ENCODE data around the gene NECTIN2.
"Not testable (repeated sequence)": the region's sequence is repeated elsewhere in the genome, so short reads cannot be mapped to it uniquely, and the experiment has no call there.

The NECTIN2 gene

DNA sequence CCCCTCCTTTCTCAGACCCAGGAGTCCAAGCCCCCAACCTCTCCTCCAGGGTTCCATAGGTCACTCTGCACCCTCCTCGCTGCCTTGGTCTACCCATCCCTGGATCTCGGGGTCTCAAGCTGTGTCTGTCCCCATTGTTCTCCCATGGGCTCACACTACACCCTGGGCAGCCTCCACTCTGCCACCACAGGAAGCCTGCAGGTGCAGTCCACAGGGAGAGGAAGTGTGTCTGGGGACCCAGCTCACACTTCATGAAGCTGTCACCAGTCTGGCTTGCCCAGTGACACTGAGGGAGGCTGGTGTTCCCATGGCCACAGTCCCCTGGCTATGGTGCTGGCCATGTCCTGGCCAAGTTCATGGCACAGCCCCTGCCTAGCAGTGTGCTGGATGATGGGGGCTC lies 5.3 kb downstream of the NECTIN2 start:
- H3K27ac ChIP-seq = no peak overlapping the region
- no peaks in the 10 kb centered on the region for H3K9me3 ChIP-seq (ENCODE audit: low read depth, low read length)
- no peaks in the 10 kb centered on the region for H3K36me3 ChIP-seq (ENCODE audit: insufficient read depth, low read length)
- no peak for DNase-seq (ENCODE audit: low read depth, low spot score)
- TF ChIP-seq POLR2AphosphoS5 (IDR thresholded peaks at IDR 0.05; ENCODE audit: borderline replicate concordance, low read depth, low read length) = no peak
- no peak overlapping the region for H3K4me3 ChIP-seq
- no peak overlapping the region for H3K9ac ChIP-seq (ENCODE audit: insufficient read length)

GRCh38 chr19:44855606-44856005 lies 9.5 kb downstream of the NECTIN2 start:
- Histone ChIP-seq H3K9ac (ENCODE audit: insufficient read length) (no peak overlapping the region), H3K4me3 (no peak overlapping the region)
- DNase-seq (ENCODE audit: low read depth, low spot score) = no peak

DNA sequence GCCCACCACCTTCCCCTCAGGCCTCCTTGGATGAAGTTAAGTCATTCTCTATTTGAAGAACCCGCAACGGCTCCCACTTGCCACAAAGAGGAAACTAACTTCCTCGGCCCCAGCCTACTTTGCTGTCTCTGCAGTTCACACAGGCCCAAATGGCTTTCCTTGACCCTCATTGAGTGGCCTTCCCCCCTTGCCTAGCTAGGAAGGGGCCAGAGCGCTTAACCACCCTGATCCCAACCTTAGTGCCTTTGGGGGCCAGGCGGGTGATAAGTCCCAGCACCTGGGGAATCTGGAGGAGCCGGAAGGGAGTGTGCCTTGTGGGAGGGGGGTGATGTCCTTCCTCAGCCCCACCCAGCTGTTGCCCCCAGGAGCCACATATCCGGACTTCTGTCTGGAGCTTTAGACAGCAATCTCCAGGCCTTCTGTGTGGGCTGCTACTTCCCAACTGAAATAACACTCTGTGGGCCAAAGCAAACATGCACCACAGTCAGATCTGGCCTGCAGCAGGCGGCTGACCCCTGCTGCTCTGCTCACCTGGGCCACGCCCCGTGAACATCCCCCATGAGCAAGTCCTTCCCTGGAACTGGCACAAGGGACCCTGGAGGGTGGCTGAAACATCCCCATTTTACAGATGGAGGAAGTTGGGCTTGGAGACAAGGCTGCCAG lies 10.5 kb downstream of the NECTIN2 start:
- no peak overlapping the region for H3K4me3 ChIP-seq

More at GRCh38 chr19:44855606-44856005, 9.5 kb downstream of the NECTIN2 start:
- Histone ChIP-seq H3K36me3 (ENCODE audit: insufficient read depth, low read length) (no peaks in the 10 kb centered on the region; the same call in 1 of the 2 replicates), H3K27ac (no peak overlapping the region), H3K9me3 (ENCODE audit: low read depth, low read length) (no peaks in the 10 kb centered on the region)
- TF ChIP-seq POLR2AphosphoS5 (IDR thresholded peaks at IDR 0.05; ENCODE audit: borderline replicate concordance, low read depth, low read length) (no peak), EZH2 (IDR thresholded peaks at IDR 0.05) (no peak), FOXP2 (optimal IDR thresholded peaks at IDR 0.05; ENCODE audit: control extremely low read depth, extremely low read length, insufficient read depth) (no peak)

DNA sequence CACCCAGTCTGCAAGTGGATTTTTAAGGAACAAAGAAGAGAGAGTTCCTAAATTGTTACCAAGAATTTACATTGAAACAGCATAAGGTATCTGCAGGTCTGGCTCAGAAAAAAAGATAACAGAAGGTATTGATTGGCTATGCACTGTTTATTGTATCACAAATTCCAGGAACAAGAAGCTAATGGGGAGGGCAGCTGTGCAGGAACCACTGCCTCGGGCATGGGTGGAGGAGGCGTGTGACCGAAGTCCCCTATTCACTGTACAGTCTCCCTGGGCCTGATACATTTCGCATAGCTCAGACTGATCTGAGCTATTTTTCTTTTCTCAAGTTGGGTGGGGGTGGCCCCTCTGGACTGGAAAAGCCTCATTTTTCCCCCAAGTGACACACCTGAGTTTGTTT lies 11.7 kb downstream of the NECTIN2 start:
- no peak overlapping the region for H3K4me3 ChIP-seq
- H3K9ac ChIP-seq (ENCODE audit: insufficient read length) = no peak overlapping the region
- TF ChIP-seq POLR2AphosphoS5 (IDR thresholded peaks at IDR 0.05; ENCODE audit: borderline replicate concordance, low read depth, low read length) = no peak
- TF ChIP-seq EZH2 (IDR thresholded peaks at IDR 0.05) = no peak
- no peak overlapping the region for H3K27ac ChIP-seq
- H3K36me3 ChIP-seq (ENCODE audit: insufficient read depth, low read length) = no peaks in the 10 kb centered on the region; the same call in 1 of the 2 replicates
- no peak for DNase-seq (ENCODE audit: low read depth, low spot score)
- H3K9me3 ChIP-seq (ENCODE audit: low read depth, low read length) = no peaks in the 10 kb centered on the region

More for the DNA sequence above, 10.5 kb downstream of the NECTIN2 start:
- Histone ChIP-seq H3K36me3 (ENCODE audit: insufficient read depth, low read length) (no peaks in the 10 kb centered on the region; the same call in 1 of the 2 replicates), H3K27ac (no peak overlapping the region), H3K9ac (ENCODE audit: insufficient read length) (no peak overlapping the region), H3K9me3 (ENCODE audit: low read depth, low read length) (no peaks in the 10 kb centered on the region)
- no peak for TF ChIP-seq EZH2 (IDR thresholded peaks at IDR 0.05)
- no peak for TF ChIP-seq POLR2AphosphoS5 (IDR thresholded peaks at IDR 0.05; ENCODE audit: borderline replicate concordance, low read depth, low read length)
- no peak for TF ChIP-seq FOXP2 (optimal IDR thresholded peaks at IDR 0.05; ENCODE audit: control extremely low read depth, extremely low read length, insufficient read depth)
- DNase-seq (ENCODE audit: low read depth, low spot score) = no peak

GRCh38 chr19:44861576-44861975 lies 15.5 kb downstream of the NECTIN2 start:
- not testable (repeated sequence) for H3K27ac ChIP-seq; H3K4me3 ChIP-seq; H3K36me3 ChIP-seq (ENCODE audit: insufficient read depth, low read length); H3K9me3 ChIP-seq (ENCODE audit: low read depth, low read length); H3K9ac ChIP-seq (ENCODE audit: insufficient read length); DNase-seq (ENCODE audit: low read depth, low spot score)

DNA sequence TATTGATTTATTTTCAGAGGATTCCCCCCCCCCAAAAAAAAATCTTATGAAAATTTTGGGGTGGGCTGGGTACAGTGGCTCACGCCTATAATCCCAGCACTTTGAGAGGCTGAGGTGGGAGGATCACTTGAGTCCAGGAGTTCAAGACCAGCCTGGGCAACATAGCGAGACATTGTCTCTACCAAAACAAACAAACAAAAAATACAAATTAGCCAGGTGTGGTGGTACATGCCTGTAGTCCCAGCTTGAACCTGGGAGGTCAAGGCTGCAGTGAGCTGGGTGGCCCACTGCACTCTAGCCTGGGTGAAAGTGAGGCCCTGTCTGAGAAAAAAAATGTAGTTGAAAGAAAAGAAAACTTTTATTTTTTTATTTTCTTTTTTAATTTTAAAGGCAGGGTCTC lies 17.9 kb downstream of the NECTIN2 start:
- H3K4me3 ChIP-seq = no peak overlapping the region
- no peak for TF ChIP-seq POLR2AphosphoS5 (IDR thresholded peaks at IDR 0.05; ENCODE audit: borderline replicate concordance, low read depth, low read length)
- TF ChIP-seq FOXP2 (optimal IDR thresholded peaks at IDR 0.05; ENCODE audit: control extremely low read depth, extremely low read length, insufficient read depth) = no peak
- no peak for TF ChIP-seq EZH2 (IDR thresholded peaks at IDR 0.05)
- H3K9me3 ChIP-seq (ENCODE audit: low read depth, low read length) = no peaks in the 10 kb centered on the region
- no peak overlapping the region for H3K27ac ChIP-seq
- H3K36me3 ChIP-seq (ENCODE audit: insufficient read depth, low read length) = no peaks in the 10 kb centered on the region; the same call in 1 of the 2 replicates
- DNase-seq (ENCODE audit: low read depth, low spot score) = no peak
- H3K9ac ChIP-seq (ENCODE audit: insufficient read length) = no peak overlapping the region

GRCh38 chr19:44865196-44865767 lies 19.2 kb downstream of the NECTIN2 start:
- no peak for DNase-seq (ENCODE audit: low read depth, low spot score)
- no peak overlapping the region for H3K4me3 ChIP-seq
- no peak overlapping the region for H3K27ac ChIP-seq
- H3K9ac ChIP-seq (ENCODE audit: insufficient read length) = no peak overlapping the region
- no peaks in the 10 kb centered on the region for H3K9me3 ChIP-seq (ENCODE audit: low read depth, low read length)
- no peak for TF ChIP-seq FOXP2 (optimal IDR thresholded peaks at IDR 0.05; ENCODE audit: control extremely low read depth, extremely low read length, insufficient read depth)
- no peak for TF ChIP-seq EZH2 (IDR thresholded peaks at IDR 0.05)
- no peak for TF ChIP-seq POLR2AphosphoS5 (IDR thresholded peaks at IDR 0.05; ENCODE audit: borderline replicate concordance, low read depth, low read length)
- no peaks in the 10 kb centered on the region; the same call in 1 of the 2 replicates for H3K36me3 ChIP-seq (ENCODE audit: insufficient read depth, low read length)

- Histone ChIP-seq H3K9me3 (ENCODE audit: low read depth, low read length) (no peaks in the 10 kb centered on the region), H3K27ac (no peak overlapping the region), H3K4me3 (no peak overlapping the region), H3K36me3 (ENCODE audit: insufficient read depth, low read length) (no peaks in the 10 kb centered on the region; the same call in 1 of the 2 replicates), H3K9ac (ENCODE audit: insufficient read length) (no peak overlapping the region)
- no peak for DNase-seq (ENCODE audit: low read depth, low spot score)
- TF ChIP-seq POLR2AphosphoS5 (IDR thresholded peaks at IDR 0.05; ENCODE audit: borderline replicate concordance, low read depth, low read length) (no peak), FOXP2 (optimal IDR thresholded peaks at IDR 0.05; ENCODE audit: control extremely low read depth, extremely low read length, insufficient read depth) (no peak), EZH2 (IDR thresholded peaks at IDR 0.05) (no peak)
These were observed 20.6 kb downstream of the NECTIN2 start for GRCh38 chr19:44866664-44867063.

DNA sequence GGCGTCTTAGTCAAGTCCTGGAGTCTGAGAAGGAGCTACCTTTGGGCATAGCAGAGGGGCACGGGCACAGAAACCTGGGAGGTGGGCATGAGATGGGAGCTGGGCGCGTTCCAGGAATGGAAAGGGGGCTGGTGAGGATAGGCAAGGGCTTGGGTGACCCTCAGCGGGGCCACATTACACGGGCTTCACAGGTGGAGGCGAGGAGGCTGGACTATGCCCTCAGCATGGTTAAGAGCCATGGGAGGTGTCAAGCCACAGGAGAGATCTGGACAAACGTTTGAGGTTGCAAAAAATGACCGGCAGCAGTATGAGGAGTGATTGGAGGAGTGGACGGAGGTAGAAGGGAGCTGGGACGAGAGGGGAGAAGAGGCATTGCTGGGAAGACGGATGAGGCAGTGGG lies 21.5 kb downstream of the NECTIN2 start:
- Histone ChIP-seq H3K27ac (no peak overlapping the region), H3K36me3 (ENCODE audit: insufficient read depth, low read length) (peaks cover 3% of the 10 kb centered on the region), H3K9ac (ENCODE audit: insufficient read length) (no peak overlapping the region), H3K4me3 (no peak overlapping the region), H3K9me3 (ENCODE audit: low read depth, low read length) (no peaks in the 10 kb centered on the region)
- TF ChIP-seq FOXP2 (optimal IDR thresholded peaks at IDR 0.05; ENCODE audit: control extremely low read depth, extremely low read length, insufficient read depth) = no peak
- no peak for TF ChIP-seq POLR2AphosphoS5 (IDR thresholded peaks at IDR 0.05; ENCODE audit: borderline replicate concordance, low read depth, low read length)
- TF ChIP-seq EZH2 (IDR thresholded peaks at IDR 0.05) = no peak
- no peak for DNase-seq (ENCODE audit: low read depth, low spot score)

Measured in SK-N-MC (cell line).